NAMALWA (cell line): ENCODE measurements around the gene PCDHGB1.
"Not testable (repeated sequence)": the region's sequence is repeated elsewhere in the genome, so short reads cannot be mapped to it uniquely, and the experiment has no call there.

Experiments
- DNase-seq: peaks from one replicate; pipeline ENCODE4 v3.0.0-alpha.2; 2015; ENCODE audit warnings: low spot score

Gene PCDHGB1

GRCh38 chr5:141349917-141350619, at the start of gene PCDHGB1:
Gene PCDHGB1, plus strand, starts transcription at chr5:141350099. Its CDS starts 162 bp downstream, at chr5:141350261.
- peak; percentile 92 for DNase-seq

- DNase-seq: no peak
These were observed 46.1 kb upstream of the PCDHGB1 start, which contains the start of gene SLC25A2 for GRCh38 chr5:141303756-141304155. Gene SLC25A2, minus strand, starts transcription at chr5:141304049. Its CDS starts 184 bp downstream, at chr5:141303865.

GRCh38 chr5:141306630-141307029, 43.3 kb upstream of the PCDHGB1 start:
- DNase-seq: no peak

GRCh38 chr5:141313711-141314110, 36.2 kb upstream of the PCDHGB1 start:
- DNase-seq: peak; percentile 17

- not testable (repeated sequence) for DNase-seq
These were observed 32.9 kb upstream of the PCDHGB1 start for GRCh38 chr5:141316963-141317362.

GRCh38 chr5:141319202-141319601, 30.7 kb upstream of the PCDHGB1 start:
- no peak for DNase-seq

- no peak for DNase-seq
These were observed 30.2 kb upstream of the PCDHGB1 start for GRCh38 chr5:141319699-141320098.

- peak; percentile 96 for DNase-seq
These were observed 29.4 kb upstream of the PCDHGB1 start, which contains the start of gene TAF7 for GRCh38 chr5:141320225-141321169. Gene TAF7, minus strand, starts transcription at chr5:141320784. Its CDS starts 740 bp downstream, at chr5:141320044.

GRCh38 chr5:141322261-141322660, 27.6 kb upstream of the PCDHGB1 start:
- DNase-seq: no peak

- peak; percentile 82 for DNase-seq
These were observed 23.6 kb upstream of the PCDHGB1 start for GRCh38 chr5:141326088-141326854.

GRCh38 chr5:141328231-141328630, 21.7 kb upstream of the PCDHGB1 start:
- no peak for DNase-seq

- peak; percentile 83 for DNase-seq
These were observed 19.4 kb upstream of the PCDHGB1 start, which contains the start of gene PCDHGA1 for GRCh38 chr5:141330299-141331080. Gene PCDHGA1, plus strand, starts transcription at chr5:141330514.

GRCh38 chr5:141332571-141332970, 17.3 kb upstream of the PCDHGB1 start:
- not testable (repeated sequence) for DNase-seq

- DNase-seq: peak; percentile 81
These were observed 11.2 kb upstream of the PCDHGB1 start, which contains the start of gene PCDHGA2 for GRCh38 chr5:141338538-141339306. Gene PCDHGA2, plus strand, starts transcription at chr5:141338760.

GRCh38 chr5:141340781-141341354, 9.0 kb upstream of the PCDHGB1 start:
- DNase-seq: not testable (repeated sequence)

GRCh38 chr5:141342773-141343172, 7.1 kb upstream of the PCDHGB1 start:
- DNase-seq: no peak

- peak; percentile 69 for DNase-seq
These were observed 6.5 kb upstream of the PCDHGB1 start, which contains the start of gene PCDHGA3 for GRCh38 chr5:141343242-141343952. Gene PCDHGA3, plus strand, starts transcription at chr5:141343829. Its CDS starts 205 bp downstream, at chr5:141344034.

- DNase-seq: no peak
These were observed 5.9 kb upstream of the PCDHGB1 start for GRCh38 chr5:141343953-141344463.

- no peak for DNase-seq
These were observed 4.6 kb upstream of the PCDHGB1 start for GRCh38 chr5:141345327-141345726.
